ENCODE measurements around the gene FGA.

- TF ChIP-seq, protein P1, sequence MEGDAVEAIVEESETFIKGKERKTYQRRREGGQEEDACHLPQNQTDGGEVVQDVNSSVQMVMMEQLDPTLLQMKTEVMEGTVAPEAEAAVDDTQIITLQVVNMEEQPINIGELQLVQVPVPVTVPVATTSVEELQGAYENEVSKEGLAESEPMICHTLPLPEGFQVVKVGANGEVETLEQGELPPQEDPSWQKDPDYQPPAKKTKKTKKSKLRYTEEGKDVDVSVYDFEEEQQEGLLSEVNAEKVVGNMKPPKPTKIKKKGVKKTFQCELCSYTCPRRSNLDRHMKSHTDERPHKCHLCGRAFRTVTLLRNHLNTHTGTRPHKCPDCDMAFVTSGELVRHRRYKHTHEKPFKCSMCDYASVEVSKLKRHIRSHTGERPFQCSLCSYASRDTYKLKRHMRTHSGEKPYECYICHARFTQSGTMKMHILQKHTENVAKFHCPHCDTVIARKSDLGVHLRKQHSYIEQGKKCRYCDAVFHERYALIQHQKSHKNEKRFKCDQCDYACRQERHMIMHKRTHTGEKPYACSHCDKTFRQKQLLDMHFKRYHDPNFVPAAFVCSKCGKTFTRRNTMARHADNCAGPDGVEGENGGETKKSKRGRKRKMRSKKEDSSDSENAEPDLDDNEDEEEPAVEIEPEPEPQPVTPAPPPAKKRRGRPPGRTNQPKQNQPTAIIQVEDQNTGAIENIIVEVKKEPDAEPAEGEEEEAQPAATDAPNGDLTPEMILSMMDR (IDR thresholded peaks at IDR 0.05) = no peak
- no peak for TF ChIP-seq EZH2 (IDR thresholded peaks at IDR 0.05)
Observed at GRCh38 chr4:154586296-154587033, 4.1 kb downstream of the FGA start.
